Non-pigmented ciliary epithelial cell (primary cell): ENCODE measurements around the gene C2CD2.
"Not testable (repeated sequence)": the region's sequence is repeated elsewhere in the genome, so short reads cannot be mapped to it uniquely, and the experiment has no call there.

Source experiments
- DNase-seq: peaks from one replicate; pipeline ENCODE4 v3.0.0-alpha.2; 2010; ENCODE audit warnings: low read depth

C2CD2 gene

GRCh38 chr21:41974752-41975053 is 20.9 kb upstream of the C2CD2 start:
- DNase-seq = no peak

- DNase-seq = no peak
Measured at GRCh38 chr21:41973861-41974751, 20.3 kb upstream of the C2CD2 start.

GRCh38 chr21:41973427-41973831 is 19.6 kb upstream of the C2CD2 start:
- no peak for DNase-seq

- no peak for DNase-seq
Measured at GRCh38 chr21:41972511-41973205, 18.8 kb upstream of the C2CD2 start.

- no peak for DNase-seq
Measured at GRCh38 chr21:41971891-41972290, 18.1 kb upstream of the C2CD2 start.

- DNase-seq = no peak
Measured at GRCh38 chr21:41970751-41971653, 17.2 kb upstream of the C2CD2 start.

GRCh38 chr21:41970106-41970391 is 16.2 kb upstream of the C2CD2 start:
- DNase-seq = no peak

GRCh38 chr21:41967708-41968107 is 13.9 kb upstream of the C2CD2 start:
- no peak for DNase-seq

- no peak for DNase-seq
Measured at GRCh38 chr21:41966872-41967621, 13.2 kb upstream of the C2CD2 start.

- DNase-seq = no peak
Measured at GRCh38 chr21:41966041-41966833, 12.4 kb upstream of the C2CD2 start.

GRCh38 chr21:41965461-41966013 is 11.7 kb upstream of the C2CD2 start:
- no peak for DNase-seq

- no peak for DNase-seq
Measured at GRCh38 chr21:41965045-41965444, 11.2 kb upstream of the C2CD2 start.

GRCh38 chr21:41964171-41964570 is 10.4 kb upstream of the C2CD2 start:
- no peak for DNase-seq

GRCh38 chr21:41962425-41962966 is 8.7 kb upstream of the C2CD2 start:
- no peak for DNase-seq

GRCh38 chr21:41961753-41962152 is 7.9 kb upstream of the C2CD2 start:
- no peak for DNase-seq

GRCh38 chr21:41961282-41961701 is 7.5 kb upstream of the C2CD2 start:
- DNase-seq = no peak

- no peak for DNase-seq
Measured at GRCh38 chr21:41960386-41960785, 6.6 kb upstream of the C2CD2 start.

GRCh38 chr21:41959697-41960096 is 5.9 kb upstream of the C2CD2 start:
- DNase-seq = not testable (repeated sequence)

GRCh38 chr21:41958886-41959563 is 5.2 kb upstream of the C2CD2 start:
- DNase-seq = no peak
